Trophoblast cell (in vitro differentiated cells and primary cell): ENCODE data around the gene MCRIP1.

Source experiments
- DNase-seq, 2 donors: peaks; one replicate each; pipeline ENCODE4 v3.0.0-alpha.2; 2016
- H2AFZ ChIP-seq: 2 replicates; pipeline ENCODE4 v1.6.1; 2013; ENCODE audit warnings: low read length, moderate library complexity, mild to moderate bottlenecking; ENCODE audit not compliant: insufficient read depth, poor library complexity
- H2AK5ac ChIP-seq: 2 replicates; pipeline ENCODE4 v1.6.1; 2013; ENCODE audit warnings: mild to moderate bottlenecking, low read length
- H2BK120ac ChIP-seq: 2 replicates; pipeline ENCODE4 v1.6.1; 2013; ENCODE audit warnings: low read length, mild to moderate bottlenecking, moderate library complexity; ENCODE audit not compliant: insufficient read depth, poor library complexity
- H2BK12ac ChIP-seq: 2 replicates; pipeline ENCODE4 v1.6.1; 2013; ENCODE audit warnings: mild to moderate bottlenecking, low read length, moderate library complexity
- H2BK5ac ChIP-seq: 2 replicates; pipeline ENCODE4 v1.6.1; 2013; ENCODE audit warnings: low read length, low read depth, moderate library complexity, mild to moderate bottlenecking; ENCODE audit not compliant: poor library complexity
- H3K14ac ChIP-seq: 2 replicates; pipeline ENCODE4 v1.6.1; 2013; ENCODE audit warnings: mild to moderate bottlenecking, low read length
- H3K18ac ChIP-seq: 2 replicates; pipeline ENCODE4 v1.6.1; 2013; ENCODE audit warnings: mild to moderate bottlenecking, low read length
- H3K23ac ChIP-seq: 2 replicates; pipeline ENCODE4 v1.6.1; 2013; ENCODE audit warnings: low read length
- H3K27ac ChIP-seq: 2 replicates; pipeline ENCODE4 v1.5.1; 2013; ENCODE audit warnings: low read depth, mild to moderate bottlenecking, inconsistent platforms, low read length, moderate library complexity
- H3K27me3 ChIP-seq: 2 replicates; pipeline ENCODE4 v1.6.1; 2013; ENCODE audit warnings: inconsistent platforms, mild to moderate bottlenecking, low read length, moderate library complexity; ENCODE audit not compliant: insufficient read depth
- H3K36me3 ChIP-seq, 2 experiments: 1 replicate in 1 of 2; 2 replicates in 1 of 2; pipeline ENCODE4 v1.6.1; 2013; ENCODE audit warnings: low read length in 2 of 2, mild to moderate bottlenecking in 2 of 2, moderate library complexity in 1 of 2; ENCODE audit not compliant: insufficient read depth in 2 of 2, control insufficient read depth in 1 of 2
- H3K4ac ChIP-seq: 2 replicates; pipeline ENCODE4 v1.6.1; 2013; ENCODE audit warnings: low read depth, mild to moderate bottlenecking, low read length, moderate library complexity
- H3K4me1 ChIP-seq, 2 experiments: 1 replicate in 1 of 2; 2 replicates in 1 of 2; pipeline ENCODE4 v1.6.1; 2013; ENCODE audit warnings: low read length in 2 of 2, mild to moderate bottlenecking in 2 of 2, moderate library complexity in 1 of 2; ENCODE audit not compliant: insufficient read depth in 2 of 2, control insufficient read depth in 1 of 2
- H3K4me2 ChIP-seq: 2 replicates; pipeline ENCODE4 v1.6.1; 2013; ENCODE audit warnings: inconsistent platforms, mild to moderate bottlenecking, low read length, moderate library complexity
- H3K4me3 ChIP-seq: 2 replicates; pipeline ENCODE4 v1.5.1; 2013; ENCODE audit warnings: mild to moderate bottlenecking, low read depth, low read length, inconsistent platforms
- H3K79me1 ChIP-seq: one replicate; pipeline ENCODE4 v1.6.1; 2013; ENCODE audit warnings: low read length
- H3K79me2 ChIP-seq: 2 replicates; pipeline ENCODE4 v1.6.1; 2013; ENCODE audit warnings: low read length, mild to moderate bottlenecking; ENCODE audit not compliant: control insufficient read depth, insufficient read depth, poor library complexity
- H3K9ac ChIP-seq: 2 replicates; pipeline ENCODE4 v1.6.1; 2013; ENCODE audit warnings: mild to moderate bottlenecking, low read length
- H3K9me3 ChIP-seq: 2 replicates; pipeline ENCODE4 v1.6.1; 2013; ENCODE audit warnings: low read depth, mild to moderate bottlenecking, control low read depth, inconsistent platforms, low read length; ENCODE audit not compliant: insufficient read depth
- H4K12ac ChIP-seq: 2 replicates; pipeline ENCODE4 v1.6.1; 2013; ENCODE audit warnings: low read depth, mild to moderate bottlenecking, low read length, moderate library complexity
- H4K8ac ChIP-seq: 2 replicates; pipeline ENCODE4 v1.6.1; 2013; ENCODE audit warnings: low read depth, mild to moderate bottlenecking, low read length, moderate library complexity
- H4K91ac ChIP-seq: one replicate; pipeline ENCODE4 v1.6.1; 2013; ENCODE audit warnings: low read depth, mild to moderate bottlenecking, low read length, moderate library complexity
- WGBS: extraction: QIAGEN DNeasy Blood & Tissue Kit; methylation state at CpG from one replicate; pipeline ENCODE4 v1.1.7; 2013; ENCODE audit warnings: missing lambda C conversion rate; ENCODE audit not compliant: insufficient read length, insufficient coverage; ENCODE audit errors: extremely low coverage; 5-methylcytosine and 5-hydroxymethylcytosine counted together

Gene MCRIP1

GRCh38 chr17:81832608-81833159 lies 407 bp downstream of the MCRIP1 start:
- peaks cover 4 to 5% of the 10 kb centered on the region in 2 experiments for H3K36me3 ChIP-seq
- peak in 1 of 2 donors; percentile 31 for DNase-seq
- no CpG with 5 or more reads among the region's 65 CpGs for WGBS
- H2BK12ac ChIP-seq: no peak overlapping the region
- peaks cover 2% of the 10 kb centered on the region for H3K9me3 ChIP-seq
- no peaks in the 10 kb centered on the region for H3K27me3 ChIP-seq
- peak overlapping the region; percentile 49 for H4K12ac ChIP-seq
- peaks cover 13% of the 10 kb centered on the region for H3K79me1 ChIP-seq
- H3K27ac ChIP-seq: peak overlapping the region; percentile 52
- H4K8ac ChIP-seq: peak overlapping the region; percentile 66
- peak overlapping the region; percentile 50 for H3K18ac ChIP-seq
- peak overlapping the region; percentile 75 for H4K91ac ChIP-seq
- peaks cover 15% of the 10 kb centered on the region for H3K79me2 ChIP-seq
- H3K4ac ChIP-seq: peak overlapping the region; percentile 87
- H3K4me3 ChIP-seq: peak overlapping the region; percentile 90
- peak overlapping the region; percentile 42 for H3K9ac ChIP-seq
- H2AK5ac ChIP-seq: peak overlapping the region; percentile 77
- H2BK5ac ChIP-seq: peak overlapping the region; percentile 47
- no peak overlapping the region for H3K23ac ChIP-seq
- peak overlapping the region; percentile 59 for H3K14ac ChIP-seq
- H2BK120ac ChIP-seq: peak overlapping the region; percentile 39
- H2AFZ ChIP-seq: peak overlapping the region; percentile 50
- peak overlapping the region; percentile 68 for H3K4me2 ChIP-seq
- peaks cover 9 to 14% of the 10 kb centered on the region in 2 experiments for H3K4me1 ChIP-seq

DNA sequence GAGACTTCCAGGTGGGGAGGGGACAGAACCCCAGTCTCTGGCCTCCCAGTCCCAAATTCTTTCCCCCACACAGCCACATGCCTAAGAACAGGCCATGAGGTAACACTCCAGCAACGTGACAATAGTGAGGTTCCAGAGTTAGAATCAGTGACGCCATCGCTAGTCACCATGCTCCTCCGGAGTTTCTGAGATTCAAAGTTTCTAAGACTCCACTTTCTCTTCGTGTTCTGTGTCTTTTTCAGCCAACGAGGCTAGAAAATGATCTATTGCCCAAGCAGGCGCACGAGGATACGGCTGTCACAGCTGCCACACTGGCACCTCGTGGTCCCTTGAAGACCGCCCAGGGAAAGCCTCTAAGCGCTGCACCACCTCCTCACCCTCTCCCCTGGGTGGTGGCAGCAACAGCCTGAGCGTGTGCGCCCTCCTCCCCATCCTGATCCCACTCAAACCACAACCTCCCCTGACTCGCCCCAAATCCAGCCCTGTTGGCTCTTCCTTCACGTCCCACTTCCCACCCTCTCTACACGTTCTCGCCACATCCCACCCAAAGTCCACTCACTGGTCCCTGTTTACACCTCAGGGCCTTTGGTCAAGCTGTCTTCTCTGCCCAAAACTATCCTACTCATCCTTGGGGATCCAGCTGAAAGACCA lies 1.0 kb downstream of the MCRIP1 start:
- peaks cover 2% of the 10 kb centered on the region for H3K9me3 ChIP-seq
- peak overlapping the region; percentile 49 for H4K12ac ChIP-seq
- no CpG with 5 or more reads among the region's 18 CpGs for WGBS
- no peak overlapping the region for H2BK5ac ChIP-seq
- H3K14ac ChIP-seq: peak overlapping the region; percentile 59
- H3K4ac ChIP-seq: peak overlapping the region; percentile 87
- peak overlapping the region; percentile 42 for H3K9ac ChIP-seq
- H3K4me3 ChIP-seq: peak overlapping the region; percentile 90
- no peak overlapping the region for H3K23ac ChIP-seq
- H3K79me2 ChIP-seq: peaks cover 15% of the 10 kb centered on the region
- peak overlapping the region; percentile 50 for H2AFZ ChIP-seq
- H3K27ac ChIP-seq: peak overlapping the region; percentile 52
- H3K36me3 ChIP-seq: peaks cover 4 to 5% of the 10 kb centered on the region in 2 experiments
- peaks cover 9 to 14% of the 10 kb centered on the region in 2 experiments for H3K4me1 ChIP-seq
- H2BK120ac ChIP-seq: peak overlapping the region; percentile 39
- peak overlapping the region; percentile 68 for H3K4me2 ChIP-seq
- no peak overlapping the region for H2AK5ac ChIP-seq
- no peaks in the 10 kb centered on the region for H3K27me3 ChIP-seq
- H2BK12ac ChIP-seq: no peak overlapping the region
- peak in 1 of 2 donors; percentile 54 for DNase-seq
- H4K91ac ChIP-seq: peak overlapping the region; percentile 75
- peak overlapping the region; percentile 50 for H3K18ac ChIP-seq
- H4K8ac ChIP-seq: peak overlapping the region; percentile 66
- peaks cover 13% of the 10 kb centered on the region for H3K79me1 ChIP-seq

- DNase-seq: no peak
- Histone ChIP-seq H3K9ac (peak overlapping the region; percentile 21), H3K79me1 (peaks cover 13% of the 10 kb centered on the region), H4K12ac (no peak overlapping the region), H2AK5ac (no peak overlapping the region), H4K8ac (no peak overlapping the region), H3K4me3 (no peak overlapping the region), H2BK120ac (no peak overlapping the region), H3K4me2 (no peak overlapping the region), H3K4ac (peak overlapping the region; percentile 14), H2BK12ac (no peak overlapping the region), H3K36me3 (peaks cover 4 to 5% of the 10 kb centered on the region in 2 experiments), H3K4me1 (peaks cover 9 to 14% of the 10 kb centered on the region in 2 experiments), H3K14ac (no peak overlapping the region), H2AFZ (no peak overlapping the region), H3K27ac (no peak overlapping the region), H3K27me3 (no peaks in the 10 kb centered on the region), H2BK5ac (no peak overlapping the region), H4K91ac (no peak overlapping the region), H3K23ac (peak overlapping the region; percentile 19), H3K79me2 (peaks cover 15% of the 10 kb centered on the region), H3K9me3 (peaks cover 2% of the 10 kb centered on the region), H3K18ac (peak overlapping the region; percentile 21)
- no CpG with 5 or more reads among the region's 7 CpGs for WGBS
Observed at GRCh38 chr17:81831563-81831956, 1.5 kb downstream of the MCRIP1 start.

DNA sequence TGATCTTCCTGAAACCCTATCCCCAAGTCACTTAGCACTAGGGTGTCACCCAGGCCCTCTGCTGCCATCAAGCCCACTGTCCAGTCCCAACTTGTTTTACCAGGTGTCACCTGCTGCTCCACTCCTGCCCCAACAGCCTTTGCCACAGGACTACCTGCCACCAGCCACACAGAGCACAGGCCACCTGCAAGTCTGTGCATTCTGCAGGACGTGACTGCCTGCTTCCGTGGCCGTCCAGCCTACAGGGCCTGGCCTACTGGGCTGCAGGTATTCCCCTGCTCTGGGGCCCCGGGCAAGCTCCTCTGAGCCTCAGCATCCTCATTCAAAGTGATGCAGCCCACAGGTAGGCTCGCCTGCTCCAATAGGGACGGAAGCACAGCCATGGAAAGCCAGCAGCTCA lies 3.2 kb downstream of the MCRIP1 start:
- no peak overlapping the region for H2AK5ac ChIP-seq
- no peak overlapping the region for H3K18ac ChIP-seq
- no peak overlapping the region for H3K27ac ChIP-seq
- no peak overlapping the region for H3K4me3 ChIP-seq
- H3K9me3 ChIP-seq: no peaks in the 10 kb centered on the region
- no peak overlapping the region for H3K4ac ChIP-seq
- H2AFZ ChIP-seq: no peak overlapping the region
- peaks cover 13% of the 10 kb centered on the region for H3K79me1 ChIP-seq
- H3K9ac ChIP-seq: no peak overlapping the region
- no peak overlapping the region for H4K12ac ChIP-seq
- no peaks in the 10 kb centered on the region for H3K27me3 ChIP-seq
- H2BK5ac ChIP-seq: no peak overlapping the region
- H3K4me1 ChIP-seq: peaks cover 9 to 13% of the 10 kb centered on the region in 2 experiments
- H3K14ac ChIP-seq: no peak overlapping the region
- no peak overlapping the region for H4K91ac ChIP-seq
- H3K4me2 ChIP-seq: no peak overlapping the region
- WGBS: no CpG with 5 or more reads among the region's 6 CpGs
- H4K8ac ChIP-seq: no peak overlapping the region
- H3K36me3 ChIP-seq: peaks cover 5 to 6% of the 10 kb centered on the region in 2 experiments
- H2BK12ac ChIP-seq: no peak overlapping the region
- no peak overlapping the region for H3K23ac ChIP-seq
- no peak overlapping the region for H2BK120ac ChIP-seq
- no peak for DNase-seq
- H3K79me2 ChIP-seq: peaks cover 15% of the 10 kb centered on the region
